H1 (cell line): ENCODE results near the gene OGFOD3. TPM values are rescaled to one million over a fixed set of nuclear protein-coding genes. Genes with fewer than 3 reads are reported as not detected.

Source experiments
- CTCF ChIA-PET: fragments of 300-600 bp; sonication (Branson Sonifier 250); formaldehyde crosslinking; loops from one replicate; lab custom pipeline; 2021; ENCODE audit not compliant: partially characterized antibody; lab: Charles Lee
- POLR2A ChIA-PET: fragments of 300-600 bp; sonication (Branson Sonifier 250); formaldehyde crosslinking; loops from one replicate; lab custom pipeline; 2021; ENCODE audit warnings: inconsistent platforms; ENCODE audit not compliant: partially characterized antibody; lab: Charles Lee
- DNase-seq, 2 experiments: peaks; one replicate each; pipeline versions ENCODE4 v3.0.0 to v3.0.0-alpha.2; 2010 to 2022; ENCODE audit warnings: low spot score in 2 of 2, low read depth in 1 of 2, mixed read lengths in 1 of 2
- FAIRE-seq: peaks from 2 replicates; lab custom pipeline; 2011; peaks lifted over from hg19 to GRCh38; lab: Jason Lieb, UNC
- H2AFZ ChIP-seq: 2 replicates; pipeline ENCODE4 v1.8.1; 2012; ENCODE audit warnings: low read length, inconsistent platforms
- H2AK5ac ChIP-seq: 2 replicates; pipeline ENCODE4 v1.6.1; 2013; ENCODE audit warnings: low read depth, low read length
- H2BK120ac ChIP-seq: replicated peaks from 2 replicates; pipeline ENCODE3; 2013; ENCODE audit warnings: low read depth, low read length, inconsistent platforms
- H2BK12ac ChIP-seq: 2 replicates; pipeline ENCODE4 v1.6.1; 2013; ENCODE audit warnings: low read depth, low read length
- H2BK15ac ChIP-seq: 2 replicates; pipeline ENCODE4 v1.6.1; 2013; ENCODE audit warnings: low read length
- H2BK20ac ChIP-seq: 2 replicates; pipeline ENCODE4 v1.6.1; 2013; ENCODE audit warnings: low read length
- H2BK5ac ChIP-seq: 2 replicates; pipeline ENCODE4 v1.6.1; 2013; ENCODE audit warnings: low read depth, low read length
- H3K14ac ChIP-seq: 2 replicates; pipeline ENCODE4 v1.6.1; 2013; ENCODE audit warnings: inconsistent platforms; ENCODE audit not compliant: insufficient read length
- H3K18ac ChIP-seq: 2 replicates; pipeline ENCODE4 v1.6.1; 2013; ENCODE audit warnings: low read length; ENCODE audit errors: extremely low read depth
- H3K23ac ChIP-seq: 2 replicates; pipeline ENCODE4 v1.6.1; 2013; ENCODE audit warnings: inconsistent platforms; ENCODE audit not compliant: insufficient read length
- H3K23me2 ChIP-seq: 2 replicates; pipeline ENCODE4 v1.6.1; 2013; ENCODE audit warnings: low read depth, low read length
- H3K27ac ChIP-seq: 2 replicates; pipeline ENCODE4 v1.6.1; 2011; ENCODE audit warnings: low read depth, low read length, inconsistent platforms
- H3K27me3 ChIP-seq, 4 experiments: replicated peaks in 1 of 4; 1 replicate in 1 of 4; 2 replicates in 3 of 4; pipeline versions ENCODE4 v1.6.1 to v1.8.1; 2011 to 2013; ENCODE audit warnings: low read length in 3 of 4, mild to moderate bottlenecking in 3 of 4, inconsistent platforms in 2 of 4, mixed read lengths in 2 of 4, moderate library complexity in 1 of 4; ENCODE audit not compliant: control insufficient read depth in 3 of 4, insufficient read depth in 3 of 4; ENCODE audit errors: extremely low read depth in 1 of 4
- H3K36me3 ChIP-seq, 4 experiments: 2 replicates each; pipeline versions ENCODE4 v1.6.1 to v1.8.1; 2011 to 2013; ENCODE audit warnings: mild to moderate bottlenecking in 4 of 4, low read length in 3 of 4, moderate library complexity in 2 of 4, control low read depth in 1 of 4, inconsistent platforms in 1 of 4; ENCODE audit not compliant: insufficient read depth in 4 of 4, control insufficient read depth in 2 of 4
- H3K4ac ChIP-seq: replicated peaks from 2 replicates; pipeline ENCODE3; 2013; ENCODE audit warnings: low read length, low read depth, mixed read lengths, inconsistent platforms; ENCODE audit not compliant: insufficient read length
- H3K4me1 ChIP-seq, 4 experiments: replicated peaks in 1 of 4; 1 replicate in 1 of 4; 2 replicates in 3 of 4; pipeline versions ENCODE4 v1.6.1 to v1.8.1; 2011 to 2013; ENCODE audit warnings: low read length in 3 of 4, inconsistent platforms in 2 of 4, mixed read lengths in 1 of 4; ENCODE audit not compliant: insufficient read depth in 4 of 4, control insufficient read depth in 3 of 4
- H3K4me2 ChIP-seq, 2 experiments: 2 replicates each; pipeline versions ENCODE4 v1.6.1 to v1.8.1; 2011 to 2013; ENCODE audit warnings: low read depth in 2 of 2, low read length in 2 of 2, control low read depth in 1 of 2, inconsistent platforms in 1 of 2, mild to moderate bottlenecking in 1 of 2; ENCODE audit not compliant: insufficient read depth in 1 of 2
- H3K4me3 ChIP-seq, 4 experiments: fragments of 200-600, 300-600 bp in 1 of 4; sonication (generic), shearing (Covaris generic), sonication (Bioruptor Twin) in 1 of 4; 2 replicates each; pipeline versions ENCODE4 v1.5.1 to v1.8.1; 2011 to 2016; ENCODE audit warnings: low read length in 4 of 4, low read depth in 3 of 4, control low read depth in 2 of 4, inconsistent platforms in 2 of 4, mild to moderate bottlenecking in 2 of 4, mixed read lengths in 1 of 4, moderate library complexity in 1 of 4; ENCODE audit not compliant: insufficient read depth in 2 of 4; ENCODE audit errors: extremely low read depth in 1 of 4
- H3K56ac ChIP-seq: replicated peaks from 2 replicates; pipeline ENCODE3; 2013; ENCODE audit warnings: low read depth, mild to moderate bottlenecking, mixed read lengths, low read length, inconsistent platforms; ENCODE audit not compliant: insufficient read length
- H3K79me1 ChIP-seq: 2 replicates; pipeline ENCODE4 v1.6.1; 2013; ENCODE audit warnings: low read depth, low read length, control low read depth
- H3K79me2 ChIP-seq, 2 experiments: 2 replicates each; pipeline versions ENCODE4 v1.6.1 to v1.8.1; 2012 to 2013; ENCODE audit warnings: low read length in 2 of 2, mild to moderate bottlenecking in 2 of 2, inconsistent platforms in 1 of 2; ENCODE audit not compliant: insufficient read depth in 2 of 2, control insufficient read depth in 1 of 2
- H3K9ac ChIP-seq, 4 experiments: replicated peaks in 1 of 4; 1 replicate in 1 of 4; 2 replicates in 3 of 4; pipeline versions ENCODE4 v1.6.1 to v1.8.1; 2011 to 2013; ENCODE audit warnings: low read depth in 3 of 4, low read length in 3 of 4, control low read depth in 2 of 4, mild to moderate bottlenecking in 2 of 4, moderate library complexity in 2 of 4, inconsistent platforms in 1 of 4; ENCODE audit errors: extremely low read depth in 1 of 4
- H3K9me3 ChIP-seq, 2 experiments: 2 replicates each; pipeline versions ENCODE4 v1.6.1 to v1.8.1; 2012 to 2013; ENCODE audit warnings: mild to moderate bottlenecking in 2 of 2, moderate library complexity in 2 of 2, control low read depth in 1 of 2, inconsistent platforms in 1 of 2, low read depth in 1 of 2, low read length in 1 of 2, mixed read lengths in 1 of 2; ENCODE audit not compliant: insufficient read depth in 2 of 2
- H4K20me1 ChIP-seq, 2 experiments: replicated peaks in 1 of 2; 2 replicates each; pipeline versions ENCODE3 to v1.8.1; 2011 to 2013; ENCODE audit warnings: inconsistent platforms in 2 of 2, low read length in 2 of 2, mild to moderate bottlenecking in 1 of 2; ENCODE audit not compliant: insufficient read depth in 2 of 2, control insufficient read depth in 1 of 2
- H4K5ac ChIP-seq: 2 replicates; pipeline ENCODE4 v1.6.1; 2013; ENCODE audit warnings: low read length, low read depth, mixed read lengths, inconsistent platforms; ENCODE audit not compliant: insufficient read length
- H4K8ac ChIP-seq: 2 replicates; pipeline ENCODE4 v1.8.0; 2013; ENCODE audit warnings: mild to moderate bottlenecking, moderate library complexity, low read length, inconsistent platforms; ENCODE audit not compliant: insufficient read depth; ENCODE audit errors: extremely low read depth
- H4K91ac ChIP-seq: replicated peaks from 2 replicates; pipeline ENCODE3; 2013; ENCODE audit warnings: low read length, mixed read lengths, inconsistent platforms; ENCODE audit not compliant: insufficient read length
- EGR1 ChIP-seq: IDR thresholded peaks from 2 replicates; pipeline ENCODE4 v1.6.1; 2011; ENCODE audit warnings: low read depth, low read length, borderline replicate concordance
- GABPA ChIP-seq: IDR thresholded peaks from 2 replicates; pipeline ENCODE4 v1.6.1; 2011; ENCODE audit warnings: mild to moderate bottlenecking, low read length, moderate library complexity, borderline replicate concordance; ENCODE audit not compliant: insufficient read depth
- KDM5A ChIP-seq: fragments of 200-600 bp; IDR thresholded peaks from 2 replicates; pipeline ENCODE4 v1.7.1; 2012; ENCODE audit warnings: mild to moderate bottlenecking, low read length, inconsistent platforms, mixed read lengths
- WGBS, 2 experiments: shearing (Covaris generic) in 1 of 2; methylation state at CpG; one replicate each; pipeline versions ENCODE4 v1.1.6 to v1.1.7; 2013 to 2015; ENCODE audit warnings: low lambda C conversion rate in 2 of 2, mixed read lengths in 2 of 2, inconsistent platforms in 1 of 2, low coverage in 1 of 2, missing lambda C conversion rate in 1 of 2; ENCODE audit not compliant: insufficient replicate concordance in 2 of 2, insufficient coverage in 1 of 2, insufficient read length in 1 of 2; ENCODE audit errors: extremely low coverage in 1 of 2, missing lambda C conversion rate in 1 of 2; 5-methylcytosine and 5-hydroxymethylcytosine counted together
- polyA plus RNA-seq, 7 experiments: library from polyadenylated mRNA; depleted of rRNA in 3 of 7; stranded (reverse) in 5 of 7; unstranded in 2 of 7; fragments of >200 nt in 5 of 7; fragments of 200-250 nt in 2 of 7; gene quantifications; 1 replicate in 5 of 7; 2 replicates in 1 of 7; 4 replicates in 1 of 7; pipeline versions ENCODE4 v1.2.1 to v1.2.3, GENCODE V29; 2011 to 2013; ENCODE audit warnings: missing spikeins in 2 of 7, mixed read lengths in 2 of 7
- total RNA-seq: library from RNA; stranded (reverse); fragmentation: NEBNext Ultra II Directional; extraction: Animal tissue kit (Norgen Biotek cat#: 25700); gene quantifications from 2 replicates; pipeline ENCODE4 v1.2.1, GENCODE V29; 2021
- TF ChIP-seq, protein P1 (sequence below): IDR thresholded peaks from 2 replicates; pipeline ENCODE4 v1.6.1; 2012; ENCODE audit warnings: inconsistent platforms
- TF ChIP-seq, protein P2 (sequence below): IDR thresholded peaks from 2 replicates; pipeline ENCODE4 v1.6.1; 2011; ENCODE audit warnings: low read length, improper control_type of control experiment
- TF ChIP-seq, protein P3 (sequence below): IDR thresholded peaks from 2 replicates; pipeline ENCODE4 v1.6.1; 2012; ENCODE audit warnings: inconsistent platforms

OGFOD3 gene
- total and polyA plus RNA-seq, 2 of the 8 experiments (the other 6 are each of a cell fraction or from before 2014, with no cell fraction given) = 21.1 to 21.8 TPM

DNA sequence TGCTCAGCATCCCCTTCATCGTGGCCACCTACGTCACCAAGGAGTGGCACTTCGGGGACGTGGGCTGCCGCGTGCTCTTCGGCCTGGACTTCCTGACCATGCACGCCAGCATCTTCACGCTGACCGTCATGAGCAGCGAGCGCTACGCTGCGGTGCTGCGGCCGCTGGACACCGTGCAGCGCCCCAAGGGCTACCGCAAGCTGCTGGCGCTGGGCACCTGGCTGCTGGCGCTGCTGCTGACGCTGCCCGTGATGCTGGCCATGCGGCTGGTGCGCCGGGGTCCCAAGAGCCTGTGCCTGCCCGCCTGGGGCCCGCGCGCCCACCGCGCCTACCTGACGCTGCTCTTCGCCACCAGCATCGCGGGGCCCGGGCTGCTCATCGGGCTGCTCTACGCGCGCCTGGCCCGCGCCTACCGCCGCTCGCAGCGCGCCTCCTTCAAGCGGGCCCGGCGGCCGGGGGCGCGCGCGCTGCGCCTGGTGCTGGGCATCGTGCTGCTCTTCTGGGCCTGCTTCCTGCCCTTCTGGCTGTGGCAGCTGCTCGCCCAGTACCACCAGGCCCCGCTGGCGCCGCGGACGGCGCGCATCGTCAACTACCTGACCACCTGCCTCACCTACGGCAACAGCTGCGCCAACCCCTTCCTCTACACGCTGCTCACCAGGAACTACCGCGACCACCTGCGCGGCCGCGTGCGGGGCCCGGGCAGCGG lies 43.6 kb downstream of the OGFOD3 start:
- Histone ChIP-seq H2BK12ac (peak overlapping the region; percentile 90; the same call in 1 of the 2 replicates), H3K27me3 (peaks cover 29 to 61% (median 50%) of the 10 kb centered on the region in 4 experiments), H3K14ac (no peak overlapping the region), H3K4ac (no peak overlapping the region), H3K56ac (no peak overlapping the region), H2AFZ (no peak overlapping the region), H4K91ac (no peak overlapping the region), H3K79me1 (no peaks in the 10 kb centered on the region), H3K27ac (no peak overlapping the region), H3K9me3 (no peaks in the 10 kb centered on the region; a peak in 1 of 4 replicates), H3K18ac (no peak overlapping the region), H4K20me1 (peaks cover 0 to 4% of the 10 kb centered on the region in 2 experiments), H4K5ac (no peak overlapping the region), H3K23ac (no peak overlapping the region), H3K36me3 (no peaks in the 10 kb centered on the region), H2BK120ac (no peak overlapping the region), H2BK20ac (no peak overlapping the region), H3K9ac (no peak overlapping the region), H3K79me2 (no peaks in the 10 kb centered on the region), H3K4me3 (peak overlapping the region in 1 of 4 experiments; percentile 30; a peak in 2 of 8 replicates), H4K8ac (peak overlapping the region; percentile 51; the same call in 1 of the 2 replicates), H2AK5ac (no peak overlapping the region), H3K23me2 (peaks cover 7% of the 10 kb centered on the region; the same call in 1 of the 2 replicates), H2BK15ac (0 out of 2 replicates have a peak overlapping the region, but pooled peaks have one; percentile 46), H3K4me2 (peak overlapping the region in 1 of 2 experiments; percentile 56; a peak in 2 of 4 replicates)
- CTCF ChIA-PET = interaction anchor here (1.3 to 2.5 kb wide), 2 partner anchors 10 to 50 kb away, joined by 3 to 6 read pairs; no protein-coding TSS in a partner anchor
- FAIRE-seq = no peak
- DNase-seq = no peak
- 54% methylated on average over 66 of the region's 79 CpGs; no CpG with 5 or more reads in 1 of the 2 experiments for WGBS, 2 experiments
- POLR2A ChIA-PET = interaction anchor here (3.2 kb wide), 1 partner anchor 9 kb away, joined by 14 read pairs; no protein-coding TSS in a partner anchor
- TF ChIP-seq EGR1 (no peak), KDM5A (no peak), GABPA (peak; percentile 79; the same call in 1 of the 2 replicates)
- TF ChIP-seq, protein P1, sequence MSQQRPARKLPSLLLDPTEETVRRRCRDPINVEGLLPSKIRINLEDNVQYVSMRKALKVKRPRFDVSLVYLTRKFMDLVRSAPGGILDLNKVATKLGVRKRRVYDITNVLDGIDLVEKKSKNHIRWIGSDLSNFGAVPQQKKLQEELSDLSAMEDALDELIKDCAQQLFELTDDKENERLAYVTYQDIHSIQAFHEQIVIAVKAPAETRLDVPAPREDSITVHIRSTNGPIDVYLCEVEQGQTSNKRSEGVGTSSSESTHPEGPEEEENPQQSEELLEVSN = peak; percentile 76
- TF ChIP-seq, protein P2, sequence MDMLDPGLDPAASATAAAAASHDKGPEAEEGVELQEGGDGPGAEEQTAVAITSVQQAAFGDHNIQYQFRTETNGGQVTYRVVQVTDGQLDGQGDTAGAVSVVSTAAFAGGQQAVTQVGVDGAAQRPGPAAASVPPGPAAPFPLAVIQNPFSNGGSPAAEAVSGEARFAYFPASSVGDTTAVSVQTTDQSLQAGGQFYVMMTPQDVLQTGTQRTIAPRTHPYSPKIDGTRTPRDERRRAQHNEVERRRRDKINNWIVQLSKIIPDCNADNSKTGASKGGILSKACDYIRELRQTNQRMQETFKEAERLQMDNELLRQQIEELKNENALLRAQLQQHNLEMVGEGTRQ = no peak
- TF ChIP-seq, protein P3, sequence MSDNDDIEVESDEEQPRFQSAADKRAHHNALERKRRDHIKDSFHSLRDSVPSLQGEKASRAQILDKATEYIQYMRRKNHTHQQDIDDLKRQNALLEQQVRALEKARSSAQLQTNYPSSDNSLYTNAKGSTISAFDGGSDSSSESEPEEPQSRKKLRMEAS = peak; percentile 77
- TF ChIP-seq, all 59 proteins: peak for 3
- Histone ChIP-seq H3K4me1 (peaks cover 0 to 6% (median 0%) of the 10 kb centered on the region in 4 experiments; a peak in 2 of 7 replicates), H2BK5ac (no peak overlapping the region)
